GM21423 (cell line): ENCODE measurements around the gene FABP6.

Experiments
- ATAC-seq: cut with Tn5 transposase; IDR thresholded peaks from one replicate; pipeline ENCODE4 v1.9.1; 2021; ENCODE audit warnings: mild to moderate bottlenecking, moderate library complexity; ENCODE audit not compliant: unreplicated experiment

FABP6 gene

DNA sequence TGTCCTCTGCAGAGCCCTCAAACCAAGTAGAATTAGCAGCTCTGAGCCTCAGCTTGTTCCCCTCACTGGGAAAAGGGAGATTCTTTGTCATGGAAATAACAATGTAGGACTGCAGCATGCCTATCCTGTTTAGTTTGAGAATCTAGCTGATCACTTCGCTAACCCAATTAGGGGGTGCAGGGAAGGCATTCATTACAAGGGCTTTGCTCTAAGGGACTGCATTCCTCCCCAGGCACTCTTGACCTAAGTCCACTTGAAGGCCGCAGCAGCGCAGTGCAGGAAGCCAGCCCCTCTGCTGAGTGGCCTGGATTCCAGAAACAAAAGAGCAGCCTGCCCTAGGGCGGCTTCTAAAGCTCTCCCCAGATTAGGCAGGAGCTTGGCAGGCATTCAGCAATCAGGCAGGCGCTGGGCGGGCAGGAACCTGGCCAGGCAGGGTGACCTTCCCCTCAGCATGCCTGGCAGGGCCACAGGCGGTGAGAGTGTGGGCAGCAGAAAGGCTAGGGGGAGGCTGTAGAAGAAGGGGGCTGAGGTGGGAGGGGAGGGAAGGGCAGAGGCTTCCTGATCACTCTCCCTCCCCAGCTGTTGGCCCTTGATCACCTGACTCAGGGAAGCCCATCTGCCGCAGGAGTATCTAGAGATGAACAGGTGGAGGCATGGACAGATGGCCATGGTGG is 58.2 kb downstream of the FABP6 start:
- no peak for ATAC-seq
